GM12878 (cell line): ENCODE measurements around the gene MYPN. TPM values are rescaled to one million over a fixed set of nuclear protein-coding genes. Genes with fewer than 3 reads are reported as not detected.

ENCODE experiments used
- ATAC-seq: fragments of 200-7000 bp; cut with Tn5 transposase; 3 replicates; pipeline ENCODE4 v1.9.1; 2020; ENCODE audit warnings: mild to moderate bottlenecking, moderate library complexity
- BruUV-seq: library from RNA; stranded (reverse); fragments of 400-500 nt; replicated peaks from 2 replicates; lab custom pipeline; 2021; lab: Mats Ljungman, UMichigan
- CTCF ChIA-PET: fragments of 300-600 bp; sonication (Branson Sonifier 250); formaldehyde crosslinking; extraction: SDS; loops from one replicate; lab custom pipeline; 2021; ENCODE audit warnings: inconsistent platforms; lab: Yijun Ruan, JAX
- POLR2A ChIA-PET: fragments of 350-600 bp; formaldehyde crosslinking; extraction: SDS; loops from one replicate; lab custom pipeline; 2021; ENCODE audit warnings: inconsistent platforms; lab: Charles Lee
- RAD21 ChIA-PET: fragments of 300-600 bp; sonication (Branson Sonifier 250); formaldehyde crosslinking; loops from one replicate; lab custom pipeline; 2023; ENCODE audit warnings: antibody characterized with exemption; ENCODE audit not compliant: unreplicated experiment; lab: Charles Lee
- SMC1A ChIA-PET: fragments of 300-600 bp; sonication (Branson Sonifier 250); formaldehyde crosslinking; loops from one replicate; lab custom pipeline; 2023; ENCODE audit not compliant: unreplicated experiment, uncharacterized antibody; lab: Charles Lee
- DNase-seq: peaks from one replicate; pipeline ENCODE4 v3.0.0-alpha.2; 2011; ENCODE audit warnings: low read depth, low spot score
- FAIRE-seq: peaks from 3 replicates; lab custom pipeline; 2011; peaks lifted over from hg19 to GRCh38; lab: Jason Lieb, UNC
- H2AFZ ChIP-seq: 2 replicates; pipeline ENCODE4 v1.6.0; 2011; ENCODE audit warnings: low read depth, low read length, control low read depth; ENCODE audit not compliant: control insufficient read depth
- H3K27ac ChIP-seq: 2 replicates; pipeline ENCODE4 v1.5.1; 2011; ENCODE audit warnings: control low read depth; ENCODE audit not compliant: control insufficient read depth, insufficient read depth
- H3K27me3 ChIP-seq, 2 experiments: replicated peaks in 1 of 2; 2 replicates each; pipeline versions ENCODE4 v1.6.0 to v1.6.1; 2011; ENCODE audit warnings: low read length in 1 of 2; ENCODE audit not compliant: control insufficient read depth in 2 of 2, insufficient read depth in 2 of 2
- H3K36me3 ChIP-seq, 2 experiments: 2 replicates each; pipeline ENCODE4 v1.5.1; 2011; ENCODE audit warnings: low read length in 1 of 2; ENCODE audit not compliant: control insufficient read depth in 2 of 2, insufficient read depth in 2 of 2
- H3K4me1 ChIP-seq: 2 replicates; pipeline ENCODE4 v1.6.1; 2011; ENCODE audit warnings: mild to moderate bottlenecking, low read length, moderate library complexity, mixed read lengths; ENCODE audit not compliant: control insufficient read depth, insufficient read depth
- H3K4me2 ChIP-seq: 2 replicates; pipeline ENCODE4 v1.6.0; 2011; ENCODE audit warnings: control low read depth; ENCODE audit not compliant: control insufficient read depth, insufficient read depth
- H3K4me3 ChIP-seq: fragments of 200-600 bp; sonication (generic); 2 replicates; pipeline ENCODE4 v1.5.1; 2016
- H3K79me2 ChIP-seq: 2 replicates; pipeline ENCODE4 v1.6.0; 2011; ENCODE audit warnings: low read length; ENCODE audit not compliant: control insufficient read depth, insufficient read depth
- H3K9ac ChIP-seq: 2 replicates; pipeline ENCODE4 v1.8.0; 2011; ENCODE audit warnings: low read length, control low read depth, mixed read lengths; ENCODE audit not compliant: control insufficient read depth, insufficient read depth
- H3K9me3 ChIP-seq: replicated peaks from 3 replicates; pipeline ENCODE4 v1.5.1; 2011; ENCODE audit warnings: mild to moderate bottlenecking, low read length; ENCODE audit not compliant: control insufficient read depth, insufficient read depth
- H4K20me1 ChIP-seq: 2 replicates; pipeline ENCODE4 v1.6.0; 2011; ENCODE audit not compliant: control insufficient read depth, insufficient read depth
- CBX3 ChIP-seq: fragments of 200-600 bp; sonication (generic); IDR thresholded peaks from 2 replicates; pipeline ENCODE4 v1.6.1; 2016; ENCODE audit warnings: low read depth, borderline replicate concordance
- CREB1 ChIP-seq: IDR thresholded peaks from 2 replicates; pipeline ENCODE4 v1.6.1; 2012; ENCODE audit warnings: low read depth, mild to moderate bottlenecking, inconsistent platforms
- HDGF ChIP-seq: fragments of 450-650 bp; IDR thresholded peaks from 2 replicates; pipeline ENCODE4 v1.6.1; 2016; ENCODE audit warnings: antibody characterized with exemption
- IKZF1 ChIP-seq: fragments of 450-650 bp; conservative IDR thresholded peaks from 2 replicates; pipeline ENCODE4 v1.6.1; 2017; ENCODE audit warnings: antibody characterized with exemption, mild to moderate bottlenecking
- IRF4 ChIP-seq: IDR thresholded peaks from 2 replicates; pipeline ENCODE4 v1.6.1; 2011; ENCODE audit warnings: low read depth, low read length
- MXI1 ChIP-seq: fragments of 150-350 bp; IDR thresholded peaks from 2 replicates; pipeline ENCODE4 v1.6.1; 2011; ENCODE audit warnings: low read depth, mild to moderate bottlenecking, inconsistent platforms, low read length, improper control_type of control experiment
- NBN ChIP-seq: fragments of 450-650 bp; IDR thresholded peaks from 2 replicates; pipeline ENCODE4 v1.6.1; 2016
- NFYB ChIP-seq: IDR thresholded peaks from 2 replicates; pipeline ENCODE4 v1.6.1; 2011; ENCODE audit warnings: low read depth, mild to moderate bottlenecking, low read length, improper control_type of control experiment, moderate library complexity; ENCODE audit not compliant: insufficient read depth
- PAX5 ChIP-seq: IDR thresholded peaks from 2 replicates; pipeline ENCODE4 v1.6.1; 2011; ENCODE audit warnings: low read depth, low read length, borderline replicate concordance
- PML ChIP-seq: IDR thresholded peaks from 2 replicates; pipeline ENCODE4 v1.6.1; 2012; ENCODE audit warnings: low read length, inconsistent platforms
- RFX5 ChIP-seq: IDR thresholded peaks from 2 replicates; pipeline ENCODE4 v1.6.1; 2011; ENCODE audit warnings: low read depth, low read length, improper control_type of control experiment
- SIN3A ChIP-seq: IDR thresholded peaks from 2 replicates; pipeline ENCODE4 v1.6.1; 2012; ENCODE audit warnings: low read depth, low read length, improper control_type of control experiment
- SP1 ChIP-seq: IDR thresholded peaks from one replicate; pipeline ENCODE4 v1.6.1; 2011; ENCODE audit warnings: low read depth, low read length
- SPI1 ChIP-seq: IDR thresholded peaks from 2 replicates; pipeline ENCODE4 v1.6.1; 2011; ENCODE audit warnings: low read depth, mild to moderate bottlenecking, low read length, moderate library complexity, borderline replicate concordance; ENCODE audit not compliant: insufficient read depth
- WRNIP1 ChIP-seq: IDR thresholded peaks from 2 replicates; pipeline ENCODE4 v1.6.1; 2011; ENCODE audit warnings: low read depth, low read length, improper control_type of control experiment, borderline replicate concordance
- WGBS: methylation state at CpG from one replicate; pipeline ENCODE4 v1.1.6; 2016; ENCODE audit warnings: low lambda C conversion rate; ENCODE audit not compliant: insufficient replicate concordance, insufficient coverage; ENCODE audit errors: missing lambda C conversion rate; 5-methylcytosine and 5-hydroxymethylcytosine counted together
- in situ Hi-C: fragments of 300-500 bp; cut with MboI; formaldehyde crosslinking; loops from 9 replicates; pipeline ENCODE4 v1.14.3; 2018; ENCODE audit warnings: mixed read lengths
- intact Hi-C: fragments of 100-400 bp; cut with micrococcal nuclease; formaldehyde crosslinking; loops from one replicate; pipeline ENCODE4 v1.14.2; 2022; ENCODE audit not compliant: unreplicated experiment
- polyA plus RNA-seq, 11 experiments: library from polyadenylated mRNA; depleted of rRNA in 4 of 11; unstranded in 6 of 11; stranded (reverse) in 5 of 11; fragments of >200 nt; fragmentation: Nextera tagmentation in 4 of 11; fragmentation: Illumina TruSeq in 1 of 11; extraction: Ambion mirVana in 4 of 11; extraction: Trizol in 1 of 11; gene quantifications; 1 replicate in 1 of 11; 2 replicates in 10 of 11; pipeline versions ENCODE4 v1.2.1 to v1.2.3, GENCODE V29; 2011 to 2016; ENCODE audit warnings: inconsistent platforms in 2 of 11, missing spikeins in 2 of 11, low read depth in 1 of 11
- total RNA-seq, 4 experiments: library from RNA; depleted of rRNA in 3 of 4; stranded (reverse); fragments of >200 nt in 3 of 4; fragmentation: Illumina TruSeq in 1 of 4; extraction: Trizol in 1 of 4; gene quantifications; 2 replicates each; pipeline versions ENCODE4 v1.2.1 to v1.2.3, GENCODE V29; 2013 to 2021
- TF ChIP-seq, protein P1 (sequence below): IDR thresholded peaks from 2 replicates; pipeline ENCODE4 v1.6.1; 2012; ENCODE audit warnings: improper control_type of control experiment, low read depth, low read length; ENCODE audit not compliant: insufficient replicate concordance
- TF ChIP-seq, protein P2 (sequence below): fragments of 450-650 bp; IDR thresholded peaks from 2 replicates; pipeline ENCODE4 v1.6.1; 2018; ENCODE audit warnings: mild to moderate bottlenecking, low read depth, moderate library complexity; ENCODE audit not compliant: partially characterized antibody
- TF ChIP-seq, protein P3 (sequence below): IDR thresholded peaks from 2 replicates; pipeline ENCODE4 v1.6.1; 2011; ENCODE audit warnings: borderline replicate concordance, low read depth, mild to moderate bottlenecking, moderate library complexity, mixed read lengths, low read length; ENCODE audit not compliant: insufficient read depth; ENCODE audit errors: extremely low read length

The MYPN gene
- total and polyA plus RNA-seq, 10 of the 15 experiments (the other 5 are each of a cell fraction or from before 2014, with no cell fraction given): 0.01 to 0.02 TPM; not detected in 8

DNA sequence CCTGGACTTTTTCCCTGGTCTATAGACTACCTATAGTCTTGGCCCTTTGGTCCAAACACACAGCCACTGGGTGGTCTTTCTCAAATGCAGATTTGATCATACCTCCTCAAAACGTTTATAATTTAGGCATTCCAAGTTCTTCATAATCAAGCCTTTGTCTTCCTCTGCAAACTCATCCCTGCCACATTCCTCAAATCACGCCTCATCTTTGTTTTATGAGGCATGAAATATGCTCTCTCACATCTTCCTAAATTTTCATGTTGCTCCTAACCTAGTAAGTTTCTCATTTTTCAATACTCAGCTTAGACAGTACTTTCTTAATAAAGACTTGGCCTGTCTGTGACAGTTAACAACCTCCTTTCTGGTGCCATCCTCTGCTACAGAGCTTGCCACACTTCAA, 23.3 kb upstream of the MYPN start:
- H2AFZ ChIP-seq: no peak overlapping the region
- H3K4me1 ChIP-seq: peaks cover 3% of the 10 kb centered on the region; the same call in 1 of the 2 replicates
- H3K4me2 ChIP-seq: no peak overlapping the region
- H4K20me1 ChIP-seq: no peaks in the 10 kb centered on the region
- TF ChIP-seq CREB1 (no peak), PAX5 (no peak), IRF4 (no peak), SPI1 (no peak), HDGF (no peak), CBX3 (no peak), MXI1 (no peak), NFYB (no peak), SP1 (no peak), NBN (no peak), IKZF1 (no peak), RFX5 (no peak), SIN3A (no peak), PML (no peak), WRNIP1 (no peak)
- TF ChIP-seq, protein P1, sequence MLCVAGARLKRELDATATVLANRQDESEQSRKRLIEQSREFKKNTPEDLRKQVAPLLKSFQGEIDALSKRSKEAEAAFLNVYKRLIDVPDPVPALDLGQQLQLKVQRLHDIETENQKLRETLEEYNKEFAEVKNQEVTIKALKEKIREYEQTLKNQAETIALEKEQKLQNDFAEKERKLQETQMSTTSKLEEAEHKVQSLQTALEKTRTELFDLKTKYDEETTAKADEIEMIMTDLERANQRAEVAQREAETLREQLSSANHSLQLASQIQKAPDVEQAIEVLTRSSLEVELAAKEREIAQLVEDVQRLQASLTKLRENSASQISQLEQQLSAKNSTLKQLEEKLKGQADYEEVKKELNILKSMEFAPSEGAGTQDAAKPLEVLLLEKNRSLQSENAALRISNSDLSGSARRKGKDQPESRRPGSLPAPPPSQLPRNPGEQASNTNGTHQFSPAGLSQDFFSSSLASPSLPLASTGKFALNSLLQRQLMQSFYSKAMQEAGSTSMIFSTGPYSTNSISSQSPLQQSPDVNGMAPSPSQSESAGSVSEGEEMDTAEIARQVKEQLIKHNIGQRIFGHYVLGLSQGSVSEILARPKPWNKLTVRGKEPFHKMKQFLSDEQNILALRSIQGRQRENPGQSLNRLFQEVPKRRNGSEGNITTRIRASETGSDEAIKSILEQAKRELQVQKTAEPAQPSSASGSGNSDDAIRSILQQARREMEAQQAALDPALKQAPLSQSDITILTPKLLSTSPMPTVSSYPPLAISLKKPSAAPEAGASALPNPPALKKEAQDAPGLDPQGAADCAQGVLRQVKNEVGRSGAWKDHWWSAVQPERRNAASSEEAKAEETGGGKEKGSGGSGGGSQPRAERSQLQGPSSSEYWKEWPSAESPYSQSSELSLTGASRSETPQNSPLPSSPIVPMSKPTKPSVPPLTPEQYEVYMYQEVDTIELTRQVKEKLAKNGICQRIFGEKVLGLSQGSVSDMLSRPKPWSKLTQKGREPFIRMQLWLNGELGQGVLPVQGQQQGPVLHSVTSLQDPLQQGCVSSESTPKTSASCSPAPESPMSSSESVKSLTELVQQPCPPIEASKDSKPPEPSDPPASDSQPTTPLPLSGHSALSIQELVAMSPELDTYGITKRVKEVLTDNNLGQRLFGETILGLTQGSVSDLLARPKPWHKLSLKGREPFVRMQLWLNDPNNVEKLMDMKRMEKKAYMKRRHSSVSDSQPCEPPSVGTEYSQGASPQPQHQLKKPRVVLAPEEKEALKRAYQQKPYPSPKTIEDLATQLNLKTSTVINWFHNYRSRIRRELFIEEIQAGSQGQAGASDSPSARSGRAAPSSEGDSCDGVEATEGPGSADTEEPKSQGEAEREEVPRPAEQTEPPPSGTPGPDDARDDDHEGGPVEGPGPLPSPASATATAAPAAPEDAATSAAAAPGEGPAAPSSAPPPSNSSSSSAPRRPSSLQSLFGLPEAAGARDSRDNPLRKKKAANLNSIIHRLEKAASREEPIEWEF: no peak
- TF ChIP-seq, protein P2, sequence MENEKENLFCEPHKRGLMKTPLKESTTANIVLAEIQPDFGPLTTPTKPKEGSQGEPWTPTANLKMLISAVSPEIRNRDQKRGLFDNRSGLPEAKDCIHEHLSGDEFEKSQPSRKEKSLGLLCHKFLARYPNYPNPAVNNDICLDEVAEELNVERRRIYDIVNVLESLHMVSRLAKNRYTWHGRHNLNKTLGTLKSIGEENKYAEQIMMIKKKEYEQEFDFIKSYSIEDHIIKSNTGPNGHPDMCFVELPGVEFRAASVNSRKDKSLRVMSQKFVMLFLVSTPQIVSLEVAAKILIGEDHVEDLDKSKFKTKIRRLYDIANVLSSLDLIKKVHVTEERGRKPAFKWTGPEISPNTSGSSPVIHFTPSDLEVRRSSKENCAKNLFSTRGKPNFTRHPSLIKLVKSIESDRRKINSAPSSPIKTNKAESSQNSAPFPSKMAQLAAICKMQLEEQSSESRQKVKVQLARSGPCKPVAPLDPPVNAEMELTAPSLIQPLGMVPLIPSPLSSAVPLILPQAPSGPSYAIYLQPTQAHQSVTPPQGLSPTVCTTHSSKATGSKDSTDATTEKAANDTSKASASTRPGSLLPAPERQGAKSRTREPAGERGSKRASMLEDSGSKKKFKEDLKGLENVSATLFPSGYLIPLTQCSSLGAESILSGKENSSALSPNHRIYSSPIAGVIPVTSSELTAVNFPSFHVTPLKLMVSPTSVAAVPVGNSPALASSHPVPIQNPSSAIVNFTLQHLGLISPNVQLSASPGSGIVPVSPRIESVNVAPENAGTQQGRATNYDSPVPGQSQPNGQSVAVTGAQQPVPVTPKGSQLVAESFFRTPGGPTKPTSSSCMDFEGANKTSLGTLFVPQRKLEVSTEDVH: no peak
- TF ChIP-seq, protein P3, sequence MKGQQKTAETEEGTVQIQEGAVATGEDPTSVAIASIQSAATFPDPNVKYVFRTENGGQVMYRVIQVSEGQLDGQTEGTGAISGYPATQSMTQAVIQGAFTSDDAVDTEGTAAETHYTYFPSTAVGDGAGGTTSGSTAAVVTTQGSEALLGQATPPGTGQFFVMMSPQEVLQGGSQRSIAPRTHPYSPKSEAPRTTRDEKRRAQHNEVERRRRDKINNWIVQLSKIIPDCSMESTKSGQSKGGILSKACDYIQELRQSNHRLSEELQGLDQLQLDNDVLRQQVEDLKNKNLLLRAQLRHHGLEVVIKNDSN: no peak
- BruUV-seq: no TSS peak
- ChIA-PET CTCF (interaction anchor here (0.9 to 1.6 kb wide), 3 partner anchors 69 to 127 kb away, joined by 3 to 4 read pairs (median 3); no protein-coding TSS in a partner anchor), POLR2A (no interaction called here), RAD21 (no interaction called here), SMC1A (no interaction called here)
- intact Hi-C loops (no loop called here), in situ Hi-C loops (no loop called here)
- no peaks in the 10 kb centered on the region; a peak in 1 of 4 replicates for H3K27me3 ChIP-seq
- H3K9ac ChIP-seq: no peak overlapping the region
- no peak overlapping the region for H3K4me3 ChIP-seq
- no peaks in the 10 kb centered on the region for H3K36me3 ChIP-seq
- no peaks in the 10 kb centered on the region for H3K9me3 ChIP-seq
- H3K79me2 ChIP-seq: no peaks in the 10 kb centered on the region
- ATAC-seq (no peak), FAIRE-seq (no peak), DNase-seq (no peak)
- no peak overlapping the region for H3K27ac ChIP-seq
- WGBS: 48% methylated on average over 2 of the region's 2 CpGs
